ENCODE data around the gene PLEKHM2.
A peak's percentile ranks its signal among the peaks of the same experiment; 100 is the strongest.
"Not testable (repeated sequence)": the region's sequence is repeated elsewhere in the genome, so short reads cannot be mapped to it uniquely, and the experiment has no call there.

PLEKHM2 gene, protein sequence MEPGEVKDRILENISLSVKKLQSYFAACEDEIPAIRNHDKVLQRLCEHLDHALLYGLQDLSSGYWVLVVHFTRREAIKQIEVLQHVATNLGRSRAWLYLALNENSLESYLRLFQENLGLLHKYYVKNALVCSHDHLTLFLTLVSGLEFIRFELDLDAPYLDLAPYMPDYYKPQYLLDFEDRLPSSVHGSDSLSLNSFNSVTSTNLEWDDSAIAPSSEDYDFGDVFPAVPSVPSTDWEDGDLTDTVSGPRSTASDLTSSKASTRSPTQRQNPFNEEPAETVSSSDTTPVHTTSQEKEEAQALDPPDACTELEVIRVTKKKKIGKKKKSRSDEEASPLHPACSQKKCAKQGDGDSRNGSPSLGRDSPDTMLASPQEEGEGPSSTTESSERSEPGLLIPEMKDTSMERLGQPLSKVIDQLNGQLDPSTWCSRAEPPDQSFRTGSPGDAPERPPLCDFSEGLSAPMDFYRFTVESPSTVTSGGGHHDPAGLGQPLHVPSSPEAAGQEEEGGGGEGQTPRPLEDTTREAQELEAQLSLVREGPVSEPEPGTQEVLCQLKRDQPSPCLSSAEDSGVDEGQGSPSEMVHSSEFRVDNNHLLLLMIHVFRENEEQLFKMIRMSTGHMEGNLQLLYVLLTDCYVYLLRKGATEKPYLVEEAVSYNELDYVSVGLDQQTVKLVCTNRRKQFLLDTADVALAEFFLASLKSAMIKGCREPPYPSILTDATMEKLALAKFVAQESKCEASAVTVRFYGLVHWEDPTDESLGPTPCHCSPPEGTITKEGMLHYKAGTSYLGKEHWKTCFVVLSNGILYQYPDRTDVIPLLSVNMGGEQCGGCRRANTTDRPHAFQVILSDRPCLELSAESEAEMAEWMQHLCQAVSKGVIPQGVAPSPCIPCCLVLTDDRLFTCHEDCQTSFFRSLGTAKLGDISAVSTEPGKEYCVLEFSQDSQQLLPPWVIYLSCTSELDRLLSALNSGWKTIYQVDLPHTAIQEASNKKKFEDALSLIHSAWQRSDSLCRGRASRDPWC

DNA sequence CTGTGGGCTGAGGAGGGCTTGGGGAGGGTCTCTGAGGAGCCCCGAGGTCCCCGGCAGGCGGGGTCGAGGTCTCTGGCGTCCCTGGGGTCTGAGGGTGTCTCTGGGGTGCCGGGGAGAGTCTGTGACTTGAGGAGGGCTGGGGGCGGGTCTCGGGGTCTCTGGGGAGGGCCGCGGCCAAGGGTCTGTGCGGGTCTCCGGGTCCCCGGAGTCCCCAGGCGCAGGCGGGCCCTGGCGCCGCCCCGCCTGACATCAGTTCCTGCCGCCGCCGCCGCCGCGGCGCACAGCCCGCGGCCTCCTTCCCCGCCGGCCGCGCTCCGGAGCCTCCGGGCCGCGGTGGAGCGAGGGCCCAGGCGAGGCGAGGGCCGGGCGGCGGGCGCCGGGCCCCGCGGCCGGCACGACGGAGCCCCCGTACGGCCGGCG, at the start of gene PLEKHM2:
Gene PLEKHM2 (plus strand): TSS at position 279 of the 420 bp plus-strand sequence. CDS start 239 bp downstream, outside the sequence.
- peak; percentile 62 for DNase-seq

DNA sequence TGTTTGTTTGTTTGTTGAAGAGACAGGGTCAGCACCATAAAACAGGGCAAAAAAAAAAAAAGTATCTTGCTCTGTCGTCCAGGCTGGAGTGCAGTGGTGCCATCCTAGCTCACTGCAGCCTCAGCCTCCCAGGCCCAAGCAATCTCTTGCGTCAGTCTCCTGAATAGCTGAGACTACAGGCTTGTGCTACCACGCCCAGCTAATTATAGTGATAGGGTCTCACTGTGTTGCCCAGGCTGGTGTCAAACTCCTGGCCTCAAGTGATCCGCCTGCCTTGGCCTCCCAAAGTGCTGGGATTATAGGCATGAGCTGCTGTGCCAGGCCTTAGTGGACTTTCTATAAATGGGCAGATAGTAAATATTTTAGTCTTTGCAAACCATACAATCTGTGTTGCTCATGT, 47.7 kb upstream of the PLEKHM2 start:
- DNase-seq: no peak

DNA sequence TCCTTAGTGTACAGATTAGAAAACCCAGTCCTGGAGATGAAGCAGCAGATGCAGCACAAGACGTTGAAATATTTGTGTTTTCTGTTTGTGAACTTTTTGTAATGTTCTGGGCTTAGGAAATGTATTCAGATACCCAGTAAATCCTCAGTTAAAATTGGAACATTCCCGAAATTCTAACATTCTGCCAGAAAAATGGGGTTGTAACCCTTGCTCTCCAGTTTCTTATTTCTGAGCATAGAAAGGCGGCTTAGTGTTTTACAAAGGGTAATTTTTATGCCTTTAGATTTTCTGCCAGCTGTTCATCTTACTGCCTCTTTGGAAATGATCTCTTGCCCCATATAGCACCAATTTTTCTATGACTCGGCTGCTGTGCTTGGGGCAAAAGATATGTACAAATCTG, 46.3 kb upstream of the PLEKHM2 start:
- no peak for DNase-seq

DNA sequence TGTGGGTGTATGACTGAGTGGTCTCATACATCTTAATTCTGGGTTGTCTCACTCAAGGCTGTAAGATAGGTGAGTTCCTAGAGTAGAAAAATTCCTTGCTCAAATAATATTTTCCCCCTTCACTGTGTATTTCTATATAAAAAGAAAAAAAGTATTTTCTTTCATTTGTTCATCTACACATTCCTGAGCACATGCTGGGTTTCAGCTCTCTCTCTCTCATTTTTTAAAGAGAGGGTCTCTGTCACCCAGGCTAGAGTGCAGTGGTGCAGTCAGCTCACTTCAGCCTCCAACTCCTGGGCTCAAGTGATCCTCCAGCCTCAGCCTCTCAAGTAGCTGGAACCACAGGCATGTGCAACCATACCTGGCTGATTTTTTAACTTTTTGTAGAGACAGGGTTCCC, 44.9 kb upstream of the PLEKHM2 start:
- DNase-seq: no peak

DNA sequence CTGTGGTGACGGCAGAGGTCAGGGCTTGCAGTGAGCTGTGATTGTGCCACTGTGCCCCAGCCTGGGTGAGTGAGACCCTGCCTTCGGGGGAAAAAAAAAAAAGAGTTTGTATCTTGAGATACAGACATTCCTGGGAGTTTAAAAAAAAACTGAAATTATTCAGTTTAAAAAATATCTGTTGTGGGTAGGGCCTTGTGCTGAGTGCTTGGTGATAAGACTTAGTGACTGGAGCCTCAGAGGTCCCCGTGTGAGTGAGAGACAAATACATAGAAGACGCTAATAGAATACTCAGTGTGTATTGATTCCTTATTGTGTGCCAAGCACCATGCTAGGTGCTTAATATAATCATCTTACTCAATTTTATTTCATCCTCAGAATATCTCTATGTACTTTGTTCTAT, 44.2 kb upstream of the PLEKHM2 start:
- no peak for DNase-seq

DNA sequence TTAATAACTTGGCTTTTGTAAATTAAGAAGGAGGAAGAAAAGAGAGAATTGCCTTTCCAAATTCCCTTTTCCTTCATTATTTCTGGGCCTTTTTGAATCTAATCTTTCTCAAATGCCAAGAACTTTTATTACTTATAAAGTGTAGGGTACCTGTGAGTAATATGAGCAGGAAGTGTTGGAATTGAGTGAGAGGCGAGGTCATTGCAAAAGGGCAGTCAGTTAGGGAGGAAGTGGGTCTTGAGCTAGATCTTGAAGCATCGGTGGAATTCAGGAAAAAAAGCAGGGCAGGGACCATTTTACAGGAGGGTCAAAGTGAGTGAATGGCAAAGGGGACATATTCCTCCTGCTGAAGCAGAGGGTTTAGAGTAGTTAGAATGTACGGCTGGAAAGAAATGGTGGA, 43.5 kb upstream of the PLEKHM2 start:
- DNase-seq: no peak

DNA sequence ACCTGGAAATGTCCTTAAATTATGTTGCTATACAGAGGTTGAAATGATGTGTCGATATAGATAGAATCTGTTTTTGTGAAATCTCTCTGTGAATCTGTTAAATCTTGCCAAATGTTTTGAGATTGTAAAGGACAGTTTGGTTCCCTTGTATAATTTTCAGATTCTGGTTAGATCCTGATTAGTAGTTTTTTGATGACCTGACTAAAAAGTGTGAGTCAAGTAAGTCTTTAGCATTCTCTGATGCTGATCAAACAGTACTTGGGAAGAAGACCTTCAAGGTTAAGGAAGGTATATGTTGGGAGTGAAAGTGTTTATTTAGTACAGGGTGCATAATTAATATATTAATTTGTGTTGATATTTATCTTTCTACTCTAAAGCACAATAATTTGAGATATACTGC, 34.2 kb upstream of the PLEKHM2 start:
- no peak for DNase-seq

DNA sequence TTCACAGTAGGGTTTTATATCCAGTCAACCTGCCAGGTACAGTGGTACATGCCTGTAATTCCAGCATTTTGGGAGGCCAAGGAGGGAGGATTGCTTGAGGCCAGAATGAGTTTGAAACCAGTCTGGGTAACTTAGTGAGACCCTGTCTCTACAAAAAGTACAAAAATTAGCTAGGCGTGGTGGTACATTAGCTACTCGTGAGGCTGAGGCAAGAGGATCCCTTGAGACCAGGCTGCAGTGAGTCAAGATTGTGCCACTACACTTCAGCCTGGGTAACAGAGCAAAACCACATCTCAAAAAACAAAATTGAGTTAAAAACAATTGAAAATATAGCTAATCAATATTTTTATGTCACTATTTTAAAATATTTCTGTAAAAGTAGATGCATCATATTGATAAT, 33.7 kb upstream of the PLEKHM2 start:
- no peak for DNase-seq

DNA sequence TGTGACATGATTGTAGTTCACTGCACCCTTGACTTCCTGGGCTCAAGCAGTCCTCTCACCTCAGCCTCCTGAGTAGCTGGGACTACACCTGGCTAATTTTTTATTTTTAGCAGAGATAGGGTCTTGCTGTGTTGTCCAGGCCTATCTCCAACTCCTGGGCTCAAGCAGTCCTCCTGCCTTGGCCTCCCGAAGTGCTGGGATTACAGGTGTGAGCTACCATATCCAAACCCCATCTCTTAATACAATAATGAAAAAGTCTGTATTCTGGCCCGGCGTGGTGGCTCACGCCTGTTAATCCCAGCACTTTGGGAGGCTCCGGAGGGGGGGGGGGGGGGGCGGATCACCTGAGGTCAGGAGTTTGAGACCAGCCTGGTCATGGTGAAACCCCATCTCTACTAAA, 32.0 kb upstream of the PLEKHM2 start:
- DNase-seq: not testable (repeated sequence)

DNA sequence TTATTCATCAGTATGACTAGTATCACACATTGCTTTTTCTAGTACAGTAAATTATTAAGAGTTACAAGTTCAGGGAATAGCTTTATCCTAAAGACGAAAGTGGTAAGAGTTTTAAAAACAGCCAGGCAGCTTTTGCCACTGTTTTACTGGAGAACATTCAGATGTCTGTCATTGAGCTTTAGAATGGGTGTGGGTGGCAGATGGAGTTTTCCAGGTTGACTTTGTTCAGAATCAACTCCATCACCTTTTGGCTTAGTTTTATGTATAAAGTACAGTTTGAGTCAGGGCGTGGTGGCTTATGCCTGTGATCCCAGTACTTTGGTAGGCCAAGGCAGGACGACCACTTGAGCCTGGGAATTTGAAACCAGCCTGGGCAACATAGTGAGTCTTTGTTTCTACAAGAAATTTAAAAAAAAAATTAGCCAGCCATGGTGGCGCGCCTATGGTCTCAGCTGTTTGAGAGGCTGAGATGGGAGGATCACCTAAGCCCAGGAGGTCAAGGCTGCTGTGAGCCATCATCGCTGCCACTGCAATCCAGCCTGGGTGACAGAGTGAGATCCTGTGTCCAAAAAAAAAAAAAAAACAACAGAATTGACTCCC, 29.9 kb upstream of the PLEKHM2 start:
- no peak for DNase-seq

DNA sequence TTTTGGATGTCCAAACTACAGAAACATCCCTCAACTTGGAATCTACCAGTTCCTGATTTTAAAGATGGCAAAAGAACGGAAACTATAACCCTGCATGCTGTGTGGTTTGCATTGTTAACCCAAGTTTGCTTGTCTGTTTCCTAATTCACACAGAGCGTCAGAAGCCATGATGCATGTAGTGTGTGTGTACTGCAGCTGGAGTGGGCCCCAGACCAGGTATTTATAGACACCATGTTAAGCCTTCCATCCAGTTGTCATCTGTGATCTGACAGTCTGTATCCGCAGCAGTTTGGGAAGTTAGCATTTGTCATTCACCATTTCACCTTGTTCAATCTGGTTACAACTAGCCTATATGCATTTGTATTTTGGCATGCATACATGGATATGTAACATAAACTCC, 27.7 kb upstream of the PLEKHM2 start:
- DNase-seq: no peak

DNA sequence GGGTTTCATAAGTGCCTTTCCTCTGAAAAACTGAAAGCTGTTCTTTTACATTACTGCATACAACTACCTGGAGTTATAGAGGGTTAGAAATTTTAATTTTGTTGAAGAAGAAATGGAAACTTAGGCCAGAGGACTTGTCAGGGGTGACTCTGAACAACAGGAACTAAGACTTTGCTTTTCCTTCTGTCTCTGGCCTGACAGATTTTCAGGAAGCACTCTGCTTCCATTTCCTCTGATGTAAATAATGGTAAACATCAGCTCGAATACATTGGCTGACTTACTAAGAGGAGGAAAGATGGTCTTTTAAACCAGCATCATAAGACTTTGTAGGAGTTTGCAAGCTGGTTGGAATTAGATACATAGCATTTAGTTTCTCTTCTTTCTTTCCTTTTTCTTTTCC, 27.1 kb upstream of the PLEKHM2 start:
- DNase-seq: no peak

DNA sequence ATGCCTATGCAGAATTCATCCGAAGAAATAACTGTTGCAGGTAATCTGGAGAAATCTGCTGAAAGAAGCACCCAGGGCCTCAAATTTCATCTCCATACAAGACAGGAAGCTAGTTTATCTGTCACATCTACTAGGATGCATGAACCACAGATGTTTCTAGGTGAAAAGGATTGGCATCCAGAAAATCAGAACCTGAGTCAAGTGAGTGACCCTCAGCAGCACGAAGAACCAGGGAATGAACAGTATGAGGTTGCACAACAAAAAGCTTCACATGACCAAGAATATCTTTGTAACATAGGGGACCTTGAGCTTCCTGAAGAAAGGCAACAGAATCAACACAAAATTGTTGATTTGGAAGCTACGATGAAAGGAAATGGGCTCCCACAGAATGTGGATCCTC, 24.0 kb upstream of the PLEKHM2 start:
- DNase-seq: no peak

DNA sequence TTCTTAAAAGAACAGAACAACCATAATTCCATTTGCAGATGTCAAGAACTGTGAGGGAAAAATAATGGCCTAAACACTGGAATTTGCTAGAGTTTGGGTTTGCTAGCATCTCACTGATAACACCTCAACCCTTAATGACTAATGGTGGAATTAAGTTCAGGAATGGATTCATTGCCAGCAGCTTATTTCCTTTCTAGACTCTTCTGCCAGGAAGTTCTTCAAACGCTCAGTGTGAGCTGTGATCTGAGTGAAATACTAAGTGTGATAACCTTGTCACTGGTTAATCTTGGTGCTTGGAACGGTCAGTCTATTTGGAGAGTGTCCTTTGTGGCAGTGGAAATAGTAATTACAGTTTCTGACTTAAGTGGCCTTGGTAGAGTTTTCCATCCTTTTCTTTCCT, 21.6 kb upstream of the PLEKHM2 start:
- DNase-seq: no peak

DNA sequence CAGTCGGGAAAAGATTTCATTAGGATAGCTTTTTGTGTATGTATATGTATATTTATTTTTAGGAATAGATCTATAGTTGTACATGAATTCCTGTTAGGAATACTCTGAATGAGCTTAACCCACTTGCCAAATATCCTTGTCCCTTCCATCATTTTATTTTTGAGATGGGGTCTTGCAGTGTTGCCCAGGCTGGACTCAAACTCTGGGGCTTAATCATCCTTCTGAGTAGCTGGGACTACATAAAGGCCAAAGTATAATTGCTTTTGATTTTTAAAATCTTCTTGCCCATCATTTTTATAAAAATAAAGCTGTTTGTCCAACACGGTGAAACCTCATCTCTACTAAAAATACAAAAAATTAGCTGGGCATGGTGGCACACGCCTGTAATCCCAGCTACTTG, 20.2 kb upstream of the PLEKHM2 start:
- DNase-seq: no peak

DNA sequence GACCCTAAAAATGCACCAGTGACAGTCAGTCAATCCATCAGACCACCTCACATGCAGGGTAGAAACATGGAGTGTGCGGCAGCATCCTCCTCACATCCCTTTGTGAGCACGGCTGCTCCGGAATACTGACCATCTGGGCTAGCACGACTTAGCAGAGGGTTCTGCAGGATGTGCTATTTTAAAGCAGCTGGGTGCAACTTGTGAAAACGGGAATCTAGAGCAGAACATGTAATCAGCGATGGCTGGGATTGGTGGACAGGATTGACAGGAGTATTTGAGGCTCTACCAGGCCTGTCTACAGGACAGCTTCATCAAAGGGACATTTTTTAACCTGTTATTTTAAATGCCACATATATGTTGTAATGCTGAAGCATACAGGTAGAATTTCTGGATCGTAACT, 16.8 kb upstream of the PLEKHM2 start:
- DNase-seq: no peak

DNA sequence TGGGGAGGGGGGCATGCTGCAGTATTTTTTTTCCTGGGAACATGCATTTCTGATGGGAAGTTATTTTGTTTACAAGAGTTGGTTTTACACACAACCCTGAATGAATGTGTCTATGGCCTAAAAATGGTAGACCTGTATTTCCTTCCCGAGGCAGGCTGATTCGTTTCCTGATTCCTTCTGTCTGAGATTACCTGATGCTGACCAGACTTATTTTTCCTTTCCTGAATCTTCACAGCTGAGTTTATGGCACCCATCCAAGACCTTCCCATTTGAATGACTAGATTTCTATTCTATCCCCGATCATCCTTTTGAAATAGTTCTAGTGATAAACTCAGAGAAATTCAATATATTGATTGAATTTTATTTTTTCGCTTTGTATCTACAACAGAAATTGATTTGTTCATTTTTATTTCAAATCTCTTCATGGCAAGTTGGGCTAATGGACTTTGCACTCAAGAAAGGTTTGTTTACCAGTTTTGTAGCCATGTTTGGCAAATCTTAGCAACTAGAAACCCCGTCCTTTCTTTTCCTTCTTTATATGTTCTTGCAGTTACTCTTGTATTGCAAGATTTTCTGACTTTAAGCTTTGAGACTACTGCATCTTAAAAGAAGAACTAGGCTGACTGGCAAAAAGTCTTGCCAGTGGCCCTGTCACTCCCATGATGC, 15.9 kb upstream of the PLEKHM2 start:
- DNase-seq: no peak

DNA sequence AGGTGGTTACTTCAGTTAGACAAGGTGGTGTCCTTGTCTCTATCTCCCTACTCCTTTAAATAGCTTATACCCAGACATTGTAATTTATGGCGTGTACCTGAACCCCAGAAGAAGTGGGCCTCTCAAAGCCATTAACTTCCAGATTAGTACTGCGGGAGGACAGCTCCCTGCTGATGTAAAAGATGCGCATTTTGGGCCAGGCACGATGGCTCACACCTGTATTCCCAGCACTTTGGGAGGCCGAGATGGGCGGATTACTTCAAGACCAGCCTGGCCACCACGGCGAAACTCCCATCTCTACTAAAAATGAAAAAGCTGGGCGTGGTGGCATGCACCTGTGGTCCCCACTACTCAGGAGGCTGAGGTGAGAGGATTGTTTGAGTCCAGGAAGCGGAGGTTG, 15.0 kb upstream of the PLEKHM2 start:
- DNase-seq: no peak

DNA sequence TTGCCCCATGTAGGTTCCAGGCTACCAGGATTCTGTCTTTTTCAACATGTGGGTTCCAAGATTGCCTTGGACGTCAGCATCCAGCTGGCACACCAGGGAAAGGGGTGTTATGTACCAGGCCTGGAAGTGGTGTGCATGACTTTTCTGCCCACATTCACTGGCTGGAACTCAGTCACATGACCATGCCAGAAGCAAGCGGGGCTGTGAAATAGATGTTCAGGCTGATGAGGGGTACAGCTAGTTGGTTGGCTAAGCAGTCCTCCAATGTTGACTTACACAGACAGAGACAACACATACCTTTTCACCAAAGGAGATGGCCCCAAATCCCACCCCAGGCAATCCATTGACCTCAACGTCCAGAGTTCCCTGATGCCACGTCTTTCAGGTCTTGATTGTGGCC, 14.3 kb upstream of the PLEKHM2 start:
- no peak for DNase-seq

DNA sequence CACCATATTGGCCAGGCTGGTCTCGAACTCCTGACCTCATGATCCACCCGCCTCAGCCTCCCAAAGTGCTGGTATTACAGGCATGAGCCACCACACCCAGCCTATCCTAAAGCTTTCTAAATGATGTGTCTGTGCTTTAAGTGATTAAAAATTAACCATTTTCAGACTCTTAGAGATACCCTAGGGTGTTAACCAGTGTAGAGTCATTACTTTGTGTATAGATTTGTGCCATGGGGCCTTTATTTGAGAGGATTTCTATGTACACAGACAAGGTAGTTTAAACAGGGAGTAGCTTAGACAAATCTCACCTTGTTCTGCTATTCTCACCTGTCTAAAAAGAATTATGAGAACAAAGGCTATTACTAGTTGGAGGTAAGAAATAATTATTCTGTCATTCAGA, 12.7 kb upstream of the PLEKHM2 start:
- no peak for DNase-seq

DNA sequence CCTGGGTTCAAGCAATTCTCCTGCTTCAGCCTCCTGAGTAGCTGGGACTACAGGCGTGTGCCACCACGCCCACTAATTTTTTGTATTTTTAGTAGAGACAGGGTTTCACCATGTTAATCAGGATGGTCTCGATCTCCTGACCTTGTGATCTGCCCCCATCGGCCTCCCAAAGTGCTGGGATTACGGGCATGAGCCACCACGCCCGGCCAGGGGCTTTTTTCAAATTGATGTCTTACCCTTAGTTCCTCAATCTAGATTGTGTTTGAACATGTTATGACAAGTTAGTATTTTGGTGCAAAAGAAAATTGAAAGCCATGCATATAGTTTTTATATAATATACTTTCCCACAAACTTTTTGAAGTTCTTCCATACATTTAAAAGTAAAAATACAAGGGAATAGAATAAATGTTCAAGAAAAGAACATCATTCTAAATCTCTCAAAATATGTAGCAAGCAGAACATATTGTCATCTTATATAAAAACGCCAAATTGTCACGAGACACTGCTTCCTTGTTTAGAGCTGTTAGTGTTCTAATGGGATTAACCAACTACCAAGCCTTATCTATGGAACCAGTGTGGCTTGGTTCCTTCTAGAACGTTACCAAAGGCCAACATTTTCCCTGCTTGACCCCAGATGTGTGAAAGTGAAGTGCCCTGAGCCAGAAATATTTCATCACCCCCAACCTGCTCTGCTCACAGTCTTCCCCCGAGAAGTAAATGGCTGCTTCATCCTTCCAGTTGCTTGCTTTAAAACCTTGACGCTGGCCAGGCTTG, 9.5 kb upstream of the PLEKHM2 start:
- no peak for DNase-seq

DNA sequence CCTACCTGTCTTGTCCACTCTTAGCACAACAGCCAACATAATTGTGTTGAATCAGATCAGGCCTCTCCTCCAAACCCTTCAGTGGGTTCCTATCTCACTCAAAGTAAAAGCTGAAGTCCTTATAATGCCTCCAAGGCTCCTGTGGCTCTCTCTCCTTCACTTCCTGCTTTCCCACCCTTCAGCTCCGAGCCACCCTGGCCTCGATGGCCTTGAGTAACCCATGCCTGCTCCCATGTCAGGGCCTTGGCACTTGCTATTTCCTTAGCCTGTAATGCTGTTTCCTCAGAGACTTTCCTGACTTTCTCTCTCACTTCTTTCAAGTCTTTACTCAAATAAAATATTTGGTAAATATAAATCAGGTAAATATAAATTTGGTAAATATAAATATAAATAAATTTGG, 8.1 kb upstream of the PLEKHM2 start:
- no peak for DNase-seq
